Erythroblast (primary cell): ENCODE results near the gene DNAH10.

Source experiments
- GATA1 ChIP-seq: IDR thresholded peaks from 2 replicates; pipeline ENCODE4 v1.6.1; 2011; ENCODE audit warnings: low read depth, mild to moderate bottlenecking, control low read depth, low read length, moderate library complexity
- POLR2A ChIP-seq: IDR thresholded peaks from 2 replicates; pipeline ENCODE4 v1.6.1; 2011; ENCODE audit warnings: mild to moderate bottlenecking, low read length

- no peak for TF ChIP-seq POLR2A
- TF ChIP-seq GATA1 = no peak
Observed at GRCh38 chr12:123936471-123936870, 174.4 kb downstream of the DNAH10 start.
